C4-2B (cell line): ENCODE results near the gene KCNH2.

Experiments
- H3K27ac ChIP-seq: fragments of 450-650 bp; 2 replicates; pipeline ENCODE4 v1.5.1; 2017
- CTCF ChIP-seq: fragments of 450-650 bp; conservative IDR thresholded peaks from 2 replicates; pipeline ENCODE4 v1.5.1; 2017; ENCODE audit warnings: mild to moderate bottlenecking
- ZFX ChIP-seq: fragments of 450-650 bp; IDR thresholded peaks from 2 replicates; pipeline ENCODE4 v1.6.1; 2017

The KCNH2 gene

GRCh38 chr7:150986099-150986512, 8.0 kb upstream of the KCNH2 start:
- no peak overlapping the region for H3K27ac ChIP-seq
- no peak for TF ChIP-seq ZFX
- peak; percentile 92 for TF ChIP-seq CTCF

DNA sequence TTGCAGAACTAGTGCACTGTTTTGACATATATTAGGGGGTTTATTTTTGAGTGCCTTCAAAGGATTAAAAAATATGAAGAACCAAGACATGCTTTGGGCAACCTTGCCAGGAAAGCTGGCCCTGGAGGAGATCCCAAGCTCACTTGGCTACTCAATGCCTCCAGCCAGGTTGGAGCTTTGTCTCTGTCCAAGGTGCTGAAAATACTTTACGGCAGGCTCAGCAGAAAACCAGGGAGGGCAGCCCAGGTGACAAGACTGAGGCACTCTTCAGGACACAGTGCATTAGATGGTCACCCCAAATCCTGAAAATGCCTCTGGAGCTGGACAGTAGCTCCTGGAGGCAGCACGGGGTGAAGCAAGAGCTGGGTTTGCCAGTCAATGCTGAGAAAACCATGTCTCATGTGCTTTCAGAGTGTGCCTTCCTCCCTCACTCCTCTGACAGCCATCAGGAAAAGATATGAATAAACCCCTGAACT, 5.8 kb upstream of the KCNH2 start:
- TF ChIP-seq CTCF: no peak
- no peak for TF ChIP-seq ZFX

DNA sequence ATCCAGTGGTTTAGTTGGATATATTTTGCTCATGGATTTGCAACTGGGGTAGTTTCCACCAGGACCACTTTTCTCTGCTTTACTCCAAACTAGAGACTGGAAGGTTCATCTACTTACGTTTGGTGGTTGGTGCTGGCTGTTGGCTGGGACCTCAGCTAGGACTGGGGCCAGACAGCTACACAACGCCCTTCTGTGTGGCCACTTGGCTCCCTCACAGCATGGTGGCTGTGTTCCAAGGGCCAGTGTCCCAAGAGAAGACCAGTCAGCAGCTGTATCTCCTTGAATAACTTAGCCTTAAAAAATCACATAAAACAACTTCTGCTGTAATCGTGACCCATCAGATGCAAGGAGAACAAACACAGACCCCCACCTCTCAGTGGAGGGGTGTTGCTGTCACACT, 4.2 kb upstream of the KCNH2 start:
- no peak overlapping the region for H3K27ac ChIP-seq
- TF ChIP-seq CTCF: no peak

More for the DNA sequence above, 5.8 kb upstream of the KCNH2 start:
- H3K27ac ChIP-seq: no peak overlapping the region

- no peak for TF ChIP-seq CTCF
- TF ChIP-seq ZFX: no peak
- H3K27ac ChIP-seq: no peak overlapping the region
Observed at GRCh38 chr7:150981644-150982043, 3.5 kb upstream of the KCNH2 start.

DNA sequence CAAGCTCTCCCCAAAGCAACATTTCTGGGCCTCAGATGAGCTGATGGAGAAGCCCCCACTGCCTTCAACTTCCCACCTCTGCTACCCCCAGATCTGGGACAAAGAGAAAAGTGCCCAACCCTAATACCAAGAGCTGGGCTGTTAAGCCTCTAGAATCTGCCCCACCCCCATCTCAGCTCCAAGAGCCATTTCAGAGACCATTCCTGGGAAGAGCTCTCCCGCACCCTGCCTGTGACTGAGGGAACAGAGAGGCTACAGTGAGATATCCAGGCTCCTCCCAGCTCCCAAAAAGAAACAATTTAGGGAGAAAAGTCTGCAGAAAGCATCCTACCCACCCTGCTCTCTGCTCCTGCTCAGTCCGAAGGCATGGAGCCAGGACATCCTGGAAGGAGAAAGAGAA, 2.5 kb upstream of the KCNH2 start:
- H3K27ac ChIP-seq: no peak overlapping the region
- TF ChIP-seq CTCF (no peak), ZFX (no peak)

GRCh38 chr7:150979713-150980390, 1.7 kb upstream of the KCNH2 start:
- no peak for TF ChIP-seq CTCF
- no peak for TF ChIP-seq ZFX
- no peak overlapping the region for H3K27ac ChIP-seq

GRCh38 chr7:150977382-150978125, 567 bp downstream of the KCNH2 start:
- H3K27ac ChIP-seq: no peak overlapping the region
- TF ChIP-seq ZFX: no peak
- TF ChIP-seq CTCF: no peak
